ENCODE results near the gene SLC34A3.
A peak's percentile ranks its signal among the peaks of the same experiment; 100 is the strongest.
"Not testable (repeated sequence)": the region's sequence is repeated elsewhere in the genome, so short reads cannot be mapped to it uniquely, and the experiment has no call there.

The SLC34A3 gene

GRCh38 chr9:137243626-137244485, 13.2 kb downstream of the SLC34A3 start:
- DNase-seq = no peak

- no peak for DNase-seq
Measured at GRCh38 chr9:137244486-137245449, 14.1 kb downstream of the SLC34A3 start.

- DNase-seq = no peak
Measured at GRCh38 chr9:137245450-137246421, 15.0 kb downstream of the SLC34A3 start.

- no peak for DNase-seq
Measured at GRCh38 chr9:137247135-137247915, 16.6 kb downstream of the SLC34A3 start.

- DNase-seq = no peak
Measured at GRCh38 chr9:137247916-137248175, 17.1 kb downstream of the SLC34A3 start.

- DNase-seq = no peak
Measured at GRCh38 chr9:137250329-137251193, 19.9 kb downstream of the SLC34A3 start.

GRCh38 chr9:137251194-137251461, 20.4 kb downstream of the SLC34A3 start, which contains the start of gene STPG3:
Gene STPG3 (plus strand): TSS chr9:137251286. CDS start chr9:137251287, 1 bp downstream.
- DNase-seq = no peak

GRCh38 chr9:137251490-137252268, 21.0 kb downstream of the SLC34A3 start:
- DNase-seq = no peak

- DNase-seq = no peak
Measured at GRCh38 chr9:137252555-137253506, 22.1 kb downstream of the SLC34A3 start.

GRCh38 chr9:137253717-137254623, 23.3 kb downstream of the SLC34A3 start:
- DNase-seq = no peak

- peak; percentile 95 for DNase-seq
Measured at GRCh38 chr9:137254624-137255447, 24.1 kb downstream of the SLC34A3 start, which contains the start of gene NELFB. Gene NELFB (plus strand): TSS chr9:137255327.

- peak; percentile 44 for DNase-seq
Measured at GRCh38 chr9:137255448-137256114, 24.9 kb downstream of the SLC34A3 start.

- DNase-seq = no peak
Measured at GRCh38 chr9:137256362-137256761, 25.7 kb downstream of the SLC34A3 start.

GRCh38 chr9:137256856-137257255, 26.2 kb downstream of the SLC34A3 start:
- DNase-seq = no peak

GRCh38 chr9:137262173-137262908, 31.6 kb downstream of the SLC34A3 start:
- DNase-seq = not testable (repeated sequence)

Data from activated CD4-positive, alpha-beta T cell treated with anti-CD3 and anti-CD28 coated beads, Interleukin-2, amount 50 U/mL, for 16 hours (primary cell).